Body of pancreas (tissue), 4 donors: ENCODE results near the gene OTOG. TPM values are rescaled to one million over a fixed set of nuclear protein-coding genes. Genes with fewer than 3 reads are reported as not detected.

Experiments
- ATAC-seq: fragments of 150-250 bp; one replicate; pipeline ENCODE4 v1.9.1; 2016
- DNase-seq, 4 donors: peaks; one replicate each; pipeline ENCODE4 v3.0.0-alpha.2; 2019
- H3K27ac ChIP-seq, 4 donors: fragments of 200-600 bp; sonication (generic); 1 replicate in 3 of 4; 2 replicates in 1 of 4; pipeline versions ENCODE4 v1.5.1 to v1.6.1; 2016 to 2019; ENCODE audit warnings: mild to moderate bottlenecking in 1 of 4, mixed read lengths in 1 of 4, moderate library complexity in 1 of 4
- H3K27me3 ChIP-seq, 2 donors: fragments of 200-600 bp; sonication (generic); one replicate each; pipeline ENCODE4 v1.6.0; 2016; ENCODE audit warnings: mild to moderate bottlenecking in 1 of 2
- H3K36me3 ChIP-seq, 2 donors: fragments of 200-600 bp; sonication (generic); replicated peaks in 1 of 2; 2 replicates each; pipeline ENCODE4 v1.5.1; 2016; ENCODE audit warnings: low read depth in 2 of 2; ENCODE audit not compliant: insufficient read depth in 1 of 2
- H3K4me1 ChIP-seq: fragments of 200-600 bp; sonication (generic); one replicate; pipeline ENCODE4 v1.6.0; 2016
- H3K4me3 ChIP-seq, 2 donors: fragments of 200-600 bp; sonication (generic); 1 replicate in 1 of 2; 2 replicates in 1 of 2; pipeline ENCODE4 v1.5.1; 2016 to 2019
- H3K9me3 ChIP-seq, 3 donors: fragments of 200-600 bp; sonication (generic); 1 replicate in 2 of 3; 2 replicates in 1 of 3; pipeline ENCODE4 v1.5.1; 2016
- POLR2A ChIP-seq, 3 donors: fragments of 450-650 bp; IDR thresholded peaks; one replicate each; pipeline ENCODE4 v1.6.1; 2016; ENCODE audit warnings: antibody characterized with exemption in 3 of 3, mild to moderate bottlenecking in 2 of 3
- WGBS, 2 donors: methylation state at CpG; one replicate each; pipeline ENCODE4 v1.1.5; 2017; 5-methylcytosine and 5-hydroxymethylcytosine counted together
- intact Hi-C: fragments of 100-400 bp; cut with DNase I; formaldehyde crosslinking; loops from one replicate; pipeline ENCODE4 v1.15.1; 2023
- total RNA-seq, 2 donors: library from RNA; depleted of rRNA; stranded (reverse); fragments of >200 nt; gene quantifications; one replicate each; pipeline ENCODE4 v1.1.0, GENCODE V29; 2016
- TF ChIP-seq, protein P1 (sequence below), 7 experiments: fragments of 450-650 bp in 4 of 7; fragments of 200-600 bp in 3 of 7; sonication (generic) in 3 of 7; IDR thresholded peaks; one replicate each; pipeline ENCODE4 v1.5.1; 2016 to 2019; ENCODE audit warnings: antibody characterized with exemption in 7 of 7

The OTOG gene
- total RNA-seq, 2 donors from 2014 or later: not detected

DNA sequence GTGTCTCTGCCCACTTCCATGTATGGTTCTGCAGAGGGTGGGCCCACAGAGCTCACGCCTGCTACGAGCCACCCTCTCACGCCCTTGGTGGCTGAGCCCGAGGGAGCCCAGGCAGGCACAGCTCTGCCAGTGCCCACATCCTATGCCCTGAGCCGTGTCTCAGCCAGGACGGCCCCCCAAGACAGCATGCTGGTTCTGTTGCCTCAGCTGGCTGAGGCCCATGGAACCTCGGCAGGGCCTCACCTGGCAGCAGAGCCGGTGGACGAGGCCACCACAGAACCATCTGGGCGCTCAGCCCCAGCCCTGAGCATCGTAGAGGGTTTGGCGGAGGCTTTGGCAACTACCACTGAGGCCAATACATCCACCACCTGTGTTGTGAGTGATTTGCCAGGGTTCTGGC lies 64.0 kb downstream of the OTOG start:
- H3K4me3 ChIP-seq: no peak overlapping the region
- no peak for TF ChIP-seq POLR2A (IDR thresholded peaks at IDR 0.05)
- TF ChIP-seq, protein P1, sequence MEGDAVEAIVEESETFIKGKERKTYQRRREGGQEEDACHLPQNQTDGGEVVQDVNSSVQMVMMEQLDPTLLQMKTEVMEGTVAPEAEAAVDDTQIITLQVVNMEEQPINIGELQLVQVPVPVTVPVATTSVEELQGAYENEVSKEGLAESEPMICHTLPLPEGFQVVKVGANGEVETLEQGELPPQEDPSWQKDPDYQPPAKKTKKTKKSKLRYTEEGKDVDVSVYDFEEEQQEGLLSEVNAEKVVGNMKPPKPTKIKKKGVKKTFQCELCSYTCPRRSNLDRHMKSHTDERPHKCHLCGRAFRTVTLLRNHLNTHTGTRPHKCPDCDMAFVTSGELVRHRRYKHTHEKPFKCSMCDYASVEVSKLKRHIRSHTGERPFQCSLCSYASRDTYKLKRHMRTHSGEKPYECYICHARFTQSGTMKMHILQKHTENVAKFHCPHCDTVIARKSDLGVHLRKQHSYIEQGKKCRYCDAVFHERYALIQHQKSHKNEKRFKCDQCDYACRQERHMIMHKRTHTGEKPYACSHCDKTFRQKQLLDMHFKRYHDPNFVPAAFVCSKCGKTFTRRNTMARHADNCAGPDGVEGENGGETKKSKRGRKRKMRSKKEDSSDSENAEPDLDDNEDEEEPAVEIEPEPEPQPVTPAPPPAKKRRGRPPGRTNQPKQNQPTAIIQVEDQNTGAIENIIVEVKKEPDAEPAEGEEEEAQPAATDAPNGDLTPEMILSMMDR (IDR thresholded peaks at IDR 0.05): no peak
- no peaks in the 10 kb centered on the region for H3K36me3 ChIP-seq
- no peak for DNase-seq
- H3K27me3 ChIP-seq: no peaks in the 10 kb centered on the region
- no peaks in the 10 kb centered on the region for H3K9me3 ChIP-seq
- H3K27ac ChIP-seq: no peak overlapping the region
- WGBS, 2 donors: 40 to 81% methylated on average over 1 to 12 of the region's 12 CpGs
- intact Hi-C loops: no loop called here
- H3K4me1 ChIP-seq: no peaks in the 10 kb centered on the region
- ATAC-seq: no peak

DNA sequence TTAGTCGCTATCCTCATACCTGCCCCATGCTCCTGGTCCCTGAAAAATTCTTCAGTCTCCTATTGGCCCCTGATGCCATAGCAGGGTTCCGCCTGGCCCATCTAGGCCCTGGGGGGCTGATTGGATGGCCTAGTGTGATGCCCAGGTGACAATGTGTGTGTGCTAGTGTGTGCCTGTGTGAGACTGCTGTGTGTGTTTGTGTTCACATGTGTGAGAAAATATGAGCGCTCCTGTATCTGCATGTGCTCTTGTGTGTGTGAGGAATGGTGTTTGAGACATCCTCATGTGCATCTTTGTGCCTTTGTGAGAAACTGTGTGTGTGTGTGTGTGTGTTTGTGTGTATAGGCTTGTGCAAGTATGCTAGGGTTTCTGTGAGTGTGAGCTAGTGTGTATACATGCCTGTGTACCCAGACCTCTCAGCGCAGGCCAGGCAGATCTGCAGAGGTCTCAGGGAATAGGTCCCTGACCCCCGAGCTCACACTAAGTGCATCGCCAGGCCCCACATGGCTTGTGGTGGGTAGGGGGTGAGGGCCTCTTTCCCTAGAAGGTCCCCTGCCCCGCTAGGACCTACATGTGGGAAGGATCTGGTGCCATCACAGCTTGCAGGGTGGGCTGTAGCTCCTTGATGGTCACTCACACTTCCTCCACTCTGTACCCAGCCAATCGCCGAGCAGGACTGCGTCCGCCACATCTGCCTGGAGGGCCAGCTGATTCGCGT lies 64.6 kb downstream of the OTOG start:
- H3K4me1 ChIP-seq: no peaks in the 10 kb centered on the region
- no peaks in the 10 kb centered on the region for H3K9me3 ChIP-seq
- 75 to 82% methylated on average over 11 to 13 of the region's 13 CpGs for WGBS, 2 donors
- H3K27me3 ChIP-seq: no peaks in the 10 kb centered on the region
- ATAC-seq: no peak
- no peaks in the 10 kb centered on the region for H3K36me3 ChIP-seq
- intact Hi-C loops: no loop called here
- TF ChIP-seq, protein P1 (IDR thresholded peaks at IDR 0.05): no peak
- no peak for TF ChIP-seq POLR2A (IDR thresholded peaks at IDR 0.05)
- H3K4me3 ChIP-seq: no peak overlapping the region
- DNase-seq: no peak
- no peak overlapping the region for H3K27ac ChIP-seq

DNA sequence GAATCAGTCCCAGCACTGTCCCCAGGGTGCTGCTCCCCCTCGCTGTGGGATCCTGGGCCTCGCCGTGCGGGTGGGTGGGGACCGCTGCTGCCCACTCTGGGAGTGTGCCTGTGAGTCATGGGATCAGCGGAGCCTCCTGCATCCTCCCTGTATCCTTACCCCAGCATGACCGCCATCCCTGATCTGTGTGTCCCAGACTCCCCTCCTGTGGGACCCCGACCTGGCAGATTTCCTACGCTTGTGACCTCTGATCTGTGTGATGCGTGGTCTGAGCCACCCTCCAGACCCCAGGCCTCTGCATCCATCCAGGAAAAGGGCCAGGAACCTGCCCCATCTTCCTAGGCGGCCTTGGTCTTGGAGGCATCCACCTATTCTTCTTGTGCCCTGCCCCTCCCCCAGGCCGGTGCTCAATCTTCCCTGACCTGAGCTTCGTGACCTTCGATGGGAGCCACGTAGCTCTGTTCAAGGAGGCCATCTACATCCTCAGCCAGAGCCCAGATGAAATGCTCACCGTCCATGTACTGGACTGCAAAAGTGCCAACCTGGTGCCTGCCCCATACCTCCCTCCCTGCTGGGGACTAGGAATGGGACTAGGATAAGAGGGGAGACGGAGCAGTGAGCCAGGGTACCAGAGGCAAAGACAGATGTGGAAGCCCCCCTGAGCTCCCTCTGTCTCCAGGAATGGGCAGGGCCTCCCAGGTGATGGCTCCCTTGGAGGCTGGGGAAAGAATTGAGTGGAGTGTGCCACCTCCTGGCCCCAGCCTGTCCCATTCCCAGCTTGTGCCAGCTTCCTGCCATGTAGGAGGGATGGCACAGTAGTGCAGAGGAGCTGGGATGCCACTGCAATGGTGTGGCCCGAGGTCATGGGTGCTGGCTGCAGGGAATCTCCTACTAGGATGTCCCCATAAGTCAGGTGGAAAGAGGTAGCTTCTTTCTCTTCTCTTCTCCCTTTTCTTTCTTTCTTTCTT lies 65.4 kb downstream of the OTOG start:
- Histone ChIP-seq H3K36me3 (no peaks in the 10 kb centered on the region), H3K27me3 (no peaks in the 10 kb centered on the region), H3K4me1 (no peaks in the 10 kb centered on the region), H3K9me3 (no peaks in the 10 kb centered on the region), H3K4me3 (no peak overlapping the region), H3K27ac (no peak overlapping the region)
- no peak for ATAC-seq
- TF ChIP-seq, protein P1 (IDR thresholded peaks at IDR 0.05): no peak
- no peak for TF ChIP-seq POLR2A (IDR thresholded peaks at IDR 0.05)
- intact Hi-C loops: no loop called here
- WGBS, 2 donors: 66 to 74% methylated on average over 17 to 18 of the region's 18 CpGs
- no peak for DNase-seq

DNA sequence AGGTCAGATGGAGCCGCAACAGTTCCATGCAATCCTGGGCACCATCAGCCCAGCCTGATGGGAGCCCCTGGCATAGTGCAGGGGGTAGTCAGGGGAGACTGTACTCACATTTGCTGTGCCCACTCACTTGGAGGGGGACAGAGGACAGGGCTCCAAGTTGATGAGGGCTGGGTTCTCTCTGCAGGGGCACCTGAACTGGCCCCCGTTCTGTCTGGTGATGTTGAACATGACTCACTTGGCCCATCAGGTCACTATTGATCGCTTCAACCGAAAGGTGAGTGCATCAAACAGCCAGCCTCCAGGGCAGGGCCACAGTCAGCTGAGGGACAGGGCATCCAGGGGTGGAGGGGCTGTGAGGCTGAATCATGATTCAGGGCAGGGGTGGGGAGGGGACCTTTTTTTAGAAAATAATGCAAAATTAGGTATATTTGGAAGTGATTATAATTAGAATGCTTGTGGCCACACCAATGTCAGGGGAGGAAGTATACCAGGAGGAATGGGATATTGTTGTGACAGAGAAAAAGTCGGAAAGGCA lies 66.4 kb downstream of the OTOG start:
- DNase-seq (no peak), ATAC-seq (no peak)
- no peak overlapping the region for H3K27ac ChIP-seq
- no peaks in the 10 kb centered on the region for H3K27me3 ChIP-seq
- intact Hi-C loops: no loop called here
- no peak overlapping the region for H3K4me3 ChIP-seq
- WGBS, 2 donors: 56 to 63% methylated on average over 5 of the region's 5 CpGs
- TF ChIP-seq, protein P1 (IDR thresholded peaks at IDR 0.05): no peak
- no peak for TF ChIP-seq POLR2A (IDR thresholded peaks at IDR 0.05)
- no peaks in the 10 kb centered on the region for H3K36me3 ChIP-seq
- H3K9me3 ChIP-seq: peaks cover 0 to 4% (median 0%) of the 10 kb centered on the region in 3 donors
- H3K4me1 ChIP-seq: no peaks in the 10 kb centered on the region
